HG02840 (cell line): Measurements from ENCODE around the gene NR2F6.

Source experiments
- ATAC-seq: cut with Tn5 transposase; IDR thresholded peaks from one replicate; pipeline ENCODE4 v1.9.1; 2021; ENCODE audit warnings: mild to moderate bottlenecking, moderate library complexity, moderate number of reproducible peaks; ENCODE audit not compliant: unreplicated experiment, low FRiP score

The NR2F6 gene

GRCh38 chr19:17266026-17266425 lies 20.3 kb upstream of the NR2F6 start:
- ATAC-seq = no peak

DNA sequence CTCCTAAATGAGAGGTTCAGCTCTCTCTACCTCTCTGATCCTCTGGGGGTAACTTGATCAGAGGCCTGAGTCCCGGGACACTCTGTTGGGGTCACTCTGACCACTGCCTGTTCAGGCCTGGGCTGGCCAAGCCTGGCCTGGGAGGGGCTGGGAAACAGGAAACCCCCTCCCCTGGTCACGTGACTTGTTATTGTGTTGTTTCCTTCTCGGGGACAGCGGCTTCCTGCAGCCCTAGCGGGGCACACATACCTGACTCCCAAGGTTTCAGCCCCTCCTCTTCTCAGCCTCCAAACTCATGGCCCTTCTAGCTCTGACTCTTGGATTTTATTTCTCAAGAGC lies 18.9 kb upstream of the NR2F6 start, which contains the start of gene USHBP1:
Gene USHBP1 (minus strand): TSS at position 105 of the 339 bp plus-strand sequence. CDS start 446 bp downstream, outside the sequence.
- no peak for ATAC-seq

DNA sequence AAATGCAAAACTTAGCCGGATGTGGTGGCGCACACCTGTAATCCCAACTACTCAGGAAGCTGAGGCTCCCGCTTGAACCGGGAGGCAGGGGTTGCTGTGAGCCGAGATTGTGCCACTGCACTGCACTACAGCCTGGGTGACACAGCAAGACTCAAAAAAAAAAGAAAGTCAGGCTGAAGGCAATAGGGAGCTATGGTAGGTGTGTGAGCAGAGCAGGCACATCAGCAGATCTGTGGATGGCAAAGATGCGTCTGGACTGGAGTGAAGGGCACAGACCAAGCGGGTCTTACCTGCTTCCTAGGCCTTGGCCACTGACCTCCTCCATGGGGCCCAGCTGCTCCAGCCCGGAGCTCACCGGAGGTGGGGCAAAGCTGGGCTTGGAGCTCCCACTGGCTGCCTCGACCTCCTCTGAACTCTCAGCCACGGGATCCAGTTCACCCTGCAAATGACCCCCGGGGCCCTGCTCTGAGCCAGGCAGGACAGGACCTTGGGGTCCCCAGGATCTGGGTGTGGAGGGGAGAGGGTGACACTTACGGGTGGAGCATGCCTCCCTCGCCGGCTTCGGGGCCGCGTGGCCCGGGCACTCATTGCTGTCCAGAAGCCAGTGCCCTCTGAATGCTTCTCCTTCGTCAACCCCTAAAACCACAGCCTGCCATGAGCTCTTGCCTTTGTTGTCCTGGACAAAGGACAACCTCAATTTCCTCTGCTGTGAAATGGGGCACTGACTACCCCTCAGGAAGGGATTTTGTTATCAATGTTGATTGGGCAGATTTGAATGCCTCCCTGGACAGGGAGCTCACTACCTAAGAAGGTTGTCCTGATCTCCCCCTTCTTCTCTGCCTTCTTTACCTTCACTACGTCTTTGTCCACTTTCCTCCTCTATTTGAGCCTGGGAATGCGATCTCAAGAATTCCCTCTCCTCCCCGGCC lies 18.3 kb upstream of the NR2F6 start:
- no peak for ATAC-seq

GRCh38 chr19:17262557-17262956 lies 16.8 kb upstream of the NR2F6 start:
- no peak for ATAC-seq

GRCh38 chr19:17260842-17261325 lies 15.2 kb upstream of the NR2F6 start:
- no peak for ATAC-seq

GRCh38 chr19:17259934-17260333 lies 14.2 kb upstream of the NR2F6 start:
- no peak for ATAC-seq

DNA sequence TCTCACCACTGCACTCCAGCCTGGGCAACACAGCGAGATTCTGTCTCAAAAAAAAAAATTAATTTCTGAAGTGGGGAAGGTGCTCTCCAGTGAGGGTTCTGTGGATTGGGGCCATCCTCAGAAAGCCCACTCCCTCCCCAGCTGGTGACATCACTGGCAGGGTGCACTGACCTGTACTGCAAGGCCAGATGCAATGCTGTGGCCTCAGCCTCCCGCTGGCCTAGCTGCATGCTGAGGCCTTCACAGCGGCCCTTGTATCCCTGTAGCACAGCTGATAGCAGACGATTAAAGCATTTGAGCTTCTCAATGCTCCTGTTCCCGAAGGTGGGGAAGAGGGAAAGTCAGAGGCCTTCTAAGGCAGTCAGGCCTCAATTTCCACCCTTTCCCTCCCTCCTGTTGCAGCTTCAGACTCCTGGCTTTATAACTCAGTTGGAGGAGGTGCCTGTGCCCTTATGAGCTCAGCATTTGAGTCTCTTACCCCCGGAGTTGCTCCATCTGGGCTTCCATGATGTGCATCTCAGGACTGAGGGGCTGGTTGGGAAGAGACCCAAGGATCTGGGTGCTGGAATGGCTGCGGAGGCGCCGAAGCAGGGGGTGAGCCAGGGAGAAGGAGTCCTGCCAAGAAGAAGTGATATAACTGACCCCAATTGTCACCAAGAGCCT lies 13.5 kb upstream of the NR2F6 start:
- no peak for ATAC-seq

DNA sequence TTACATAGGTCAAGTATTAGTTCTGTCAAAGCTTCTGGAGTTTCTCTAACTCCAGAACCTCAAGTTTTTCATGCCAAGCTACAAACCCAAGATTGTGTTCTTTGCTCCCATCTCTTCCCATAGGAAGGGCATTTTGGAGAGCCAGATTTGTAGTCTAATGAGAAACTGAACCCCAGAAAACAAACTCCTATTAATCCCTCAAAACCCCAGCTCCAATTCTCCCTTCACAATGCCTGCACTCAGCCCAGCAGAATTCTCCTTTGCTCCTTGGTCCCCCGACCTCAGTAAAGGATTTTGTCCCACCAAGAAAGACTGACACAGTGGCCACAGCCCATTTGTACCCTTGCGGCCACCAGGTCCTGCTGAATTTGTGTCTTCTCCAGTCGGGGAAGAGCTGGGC lies 10.4 kb upstream of the NR2F6 start:
- no peak for ATAC-seq

GRCh38 chr19:17255150-17255621 lies 9.5 kb upstream of the NR2F6 start:
- no peak for ATAC-seq

DNA sequence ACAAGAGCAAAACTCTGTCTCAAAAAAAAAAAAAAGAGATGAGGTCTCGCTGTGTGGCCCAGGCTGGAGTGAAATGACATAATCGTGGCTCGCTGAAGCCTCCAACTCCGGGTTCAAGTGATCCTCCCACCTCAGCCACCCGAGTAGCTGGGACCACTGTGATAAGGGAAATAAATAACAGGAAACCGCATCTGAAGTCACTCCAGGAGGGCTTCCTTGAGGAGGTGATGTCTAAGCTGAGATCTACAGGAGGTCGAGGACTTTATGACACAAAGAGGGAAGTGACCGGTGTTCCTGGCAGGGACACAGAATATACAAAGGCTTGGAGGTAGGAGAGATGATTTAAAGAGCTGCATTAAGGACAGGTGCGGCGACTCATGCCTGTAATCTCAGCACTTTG lies 8.9 kb upstream of the NR2F6 start:
- no peak for ATAC-seq

DNA sequence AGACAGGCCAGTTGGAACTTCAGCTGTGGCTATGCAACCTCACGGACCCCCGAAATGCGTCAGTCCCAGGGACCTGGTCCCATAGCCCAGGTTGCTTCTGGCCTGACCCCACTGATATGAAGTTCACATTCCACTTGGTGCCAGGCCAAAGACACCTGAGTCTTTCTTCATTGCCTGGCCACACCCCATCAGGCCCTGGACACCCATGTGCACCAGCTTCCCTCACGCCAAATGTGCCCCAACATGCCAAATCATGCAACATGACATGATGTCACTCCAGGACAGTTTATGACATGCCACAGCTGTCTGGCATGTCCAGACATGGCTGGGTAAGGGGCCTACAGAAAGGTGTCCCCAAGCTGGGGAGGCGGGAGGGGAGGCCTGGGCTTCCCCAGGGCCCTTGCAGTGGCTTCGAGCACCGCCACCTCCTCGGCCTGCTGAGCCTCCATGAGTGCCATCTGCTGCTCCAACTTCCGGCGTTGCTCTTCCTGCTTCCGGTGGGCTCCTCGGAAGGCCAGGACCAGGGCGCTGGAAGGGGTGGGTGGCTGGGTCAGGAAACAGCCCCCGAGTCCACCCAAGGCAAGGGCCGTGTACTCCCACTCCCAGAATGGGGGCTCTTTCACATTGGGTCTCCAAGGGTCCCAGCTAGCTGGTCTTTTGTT lies 4.3 kb upstream of the NR2F6 start:
- no peak for ATAC-seq

DNA sequence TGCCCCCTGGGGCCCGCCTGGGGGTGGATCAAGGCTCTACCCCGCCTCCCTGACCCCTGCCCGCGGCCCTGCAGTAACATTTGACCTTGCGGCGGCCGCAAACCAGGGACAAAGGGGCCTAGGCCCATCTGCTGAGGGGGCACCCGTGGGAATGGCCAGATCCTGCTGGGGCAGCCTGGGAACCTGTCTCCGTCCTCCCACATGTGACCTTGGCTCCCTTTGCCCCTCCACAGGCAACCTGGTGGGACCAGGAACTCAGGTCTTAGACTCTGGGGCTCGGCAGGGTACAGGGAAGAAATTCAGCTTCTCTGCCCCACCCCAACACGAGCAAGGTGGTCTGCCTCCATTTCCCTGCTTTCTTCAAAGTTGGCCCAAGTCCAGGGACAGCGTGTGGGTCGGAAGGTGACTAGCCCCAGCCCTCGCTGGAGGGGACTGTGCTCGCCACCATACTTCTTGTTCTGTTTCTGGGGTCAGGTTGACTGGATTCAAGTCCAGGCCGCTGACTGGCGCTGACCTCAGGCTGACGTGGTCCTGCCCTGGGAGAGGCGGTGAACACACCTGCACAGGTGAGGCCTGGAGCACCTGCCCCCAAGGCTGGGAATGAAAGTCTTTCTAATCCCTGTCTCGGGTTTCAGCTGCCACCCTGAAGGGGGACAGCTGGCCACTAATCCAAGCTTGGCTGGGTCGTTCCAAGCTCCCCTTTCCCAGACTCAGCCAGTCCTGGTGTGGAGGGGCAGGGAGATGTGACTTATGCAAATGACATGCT lies 2.5 kb upstream of the NR2F6 start:
- ATAC-seq = no peak

DNA sequence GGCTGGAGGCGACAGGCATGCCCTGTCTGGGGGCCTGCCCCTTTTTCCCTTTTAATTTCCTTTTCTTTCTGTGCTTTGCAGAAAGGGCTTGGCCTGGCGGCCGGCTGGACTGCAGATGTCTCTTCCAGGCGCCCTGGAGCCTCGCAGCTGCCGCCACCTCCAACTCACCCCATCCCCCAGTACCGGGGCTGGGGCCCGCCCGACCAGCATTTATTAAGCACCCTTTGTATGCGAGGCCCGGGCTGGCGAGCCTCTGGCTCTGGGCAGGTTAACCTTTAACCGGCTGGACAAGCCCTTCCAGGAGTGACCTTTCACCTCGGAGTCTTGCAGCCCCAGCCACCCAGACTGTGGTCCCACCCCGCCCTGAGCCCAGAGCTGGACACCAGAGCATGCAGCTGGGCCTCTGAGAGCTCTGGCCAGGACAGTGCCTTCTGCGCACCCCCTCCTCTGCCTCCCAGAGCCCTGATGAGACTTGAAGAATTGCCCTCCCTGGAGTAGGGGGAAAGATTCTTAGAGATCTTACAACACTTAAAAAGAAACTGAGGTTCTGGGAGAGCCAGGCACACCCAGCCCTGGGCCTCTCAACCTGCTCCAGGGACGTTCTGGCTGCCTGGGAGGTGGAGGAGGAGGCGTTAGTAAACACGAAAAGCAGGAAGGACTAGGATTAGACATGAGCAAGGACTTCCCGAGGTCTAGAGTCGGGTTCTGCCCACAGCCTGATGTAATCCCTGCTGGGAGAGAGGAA lies 1.1 kb upstream of the NR2F6 start:
- ATAC-seq = no peak

- no peak for ATAC-seq
These were observed 843 bp downstream of the NR2F6 start for GRCh38 chr19:17244618-17245534.

DNA sequence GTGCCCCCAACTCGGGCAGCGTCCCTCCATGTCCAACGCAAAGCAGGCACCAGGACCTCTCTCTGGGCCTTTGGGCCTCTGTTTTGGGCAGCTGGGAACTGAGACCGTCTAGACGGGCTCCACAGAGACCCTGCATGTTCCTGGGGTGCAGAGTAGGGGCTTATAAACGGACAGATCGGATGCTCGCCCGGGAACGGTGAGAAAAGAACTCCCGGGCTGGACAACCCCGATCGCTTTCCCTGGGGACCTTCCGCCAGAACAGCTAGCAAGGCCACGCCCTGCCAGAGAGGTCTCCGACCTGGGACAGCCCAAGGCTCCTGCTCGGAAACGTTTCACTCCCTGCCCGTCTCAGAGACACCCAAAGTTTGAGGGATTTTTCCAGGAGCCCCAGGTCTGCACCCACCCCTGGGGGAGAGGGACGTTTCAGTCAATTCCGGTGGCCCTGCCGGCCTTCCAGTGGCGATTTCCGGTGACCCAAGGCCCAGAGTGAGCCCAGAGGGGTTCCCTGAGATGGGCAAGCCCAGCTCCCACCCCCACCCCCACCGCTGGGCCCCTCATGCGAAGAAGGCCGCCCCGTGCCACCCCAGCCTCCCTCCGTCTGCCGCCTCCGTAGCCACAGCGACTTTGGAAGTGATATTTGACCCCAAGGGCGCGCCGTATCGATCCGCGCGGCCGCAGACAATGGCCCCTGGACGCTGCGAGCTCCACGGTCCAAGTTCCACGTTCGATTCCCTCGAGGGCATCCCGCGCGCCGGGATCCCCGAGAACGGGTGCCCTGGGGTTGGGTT lies 1.7 kb downstream of the NR2F6 start:
- ATAC-seq = no peak

DNA sequence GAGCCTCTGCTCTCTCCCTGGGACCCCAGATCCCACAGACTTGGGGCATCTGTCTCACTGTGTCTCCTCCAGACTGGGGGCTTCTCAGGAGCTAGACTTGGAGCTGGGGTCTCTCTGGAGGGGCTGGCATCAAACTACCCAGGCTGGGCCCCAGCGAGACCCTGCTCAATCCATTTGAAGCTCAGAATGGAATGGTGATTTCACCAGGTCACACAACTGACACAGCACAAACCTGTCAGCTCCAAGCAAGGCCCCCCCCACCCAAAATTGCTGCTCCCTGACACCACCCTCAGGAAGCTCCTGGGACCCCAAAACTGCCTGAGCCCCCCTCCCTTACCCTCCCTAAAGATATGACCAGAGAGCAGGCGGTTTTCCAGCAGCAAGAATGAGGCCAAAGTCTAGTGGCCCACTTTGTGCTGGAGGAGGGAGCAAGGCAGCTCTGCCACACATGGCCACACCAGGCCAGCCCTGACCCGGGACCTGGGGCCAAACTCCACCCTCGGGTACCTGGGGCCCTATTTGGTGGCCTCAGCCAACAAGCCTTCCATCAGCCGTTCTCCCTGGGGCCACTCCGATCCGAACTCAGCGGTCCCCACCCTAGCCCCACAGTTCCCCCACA lies 2.4 kb downstream of the NR2F6 start:
- ATAC-seq = no peak

- no peak for ATAC-seq
These were observed 3.1 kb downstream of the NR2F6 start for GRCh38 chr19:17242431-17243208.
